Kidney epithelial cell (primary cell): ENCODE measurements around the gene PRTG. TPM values are rescaled to one million over a fixed set of nuclear protein-coding genes. Genes with fewer than 3 reads are reported as not detected.

Source experiments
- DNase-seq: peaks from one replicate; pipeline ENCODE4 v3.0.0-alpha.2; 2010; ENCODE audit warnings: low read depth
- H3K27me3 ChIP-seq: 2 replicates; pipeline ENCODE4 v1.6.0; 2011; ENCODE audit warnings: low read length; ENCODE audit not compliant: control insufficient read depth, insufficient read depth
- H3K36me3 ChIP-seq: 2 replicates; pipeline ENCODE4 v1.5.1; 2011; ENCODE audit warnings: low read length; ENCODE audit not compliant: control insufficient read depth, insufficient read depth
- H3K4me3 ChIP-seq: 2 replicates; pipeline ENCODE4 v1.5.1; 2011; ENCODE audit warnings: low read depth, mild to moderate bottlenecking, control low read depth, low read length
- total RNA-seq: library from RNA; depleted of rRNA; stranded (reverse); fragments of >200 nt; gene quantifications from 2 replicates; pipeline ENCODE4 v1.2.3, GENCODE V29; 2015
- TF ChIP-seq, protein P1 (sequence below): IDR thresholded peaks from 2 replicates; pipeline ENCODE4 v1.5.1; 2011; ENCODE audit warnings: mild to moderate bottlenecking, moderate library complexity, low read length, control low read depth, inconsistent platforms; ENCODE audit not compliant: insufficient read depth, poor library complexity, severe bottlenecking

PRTG gene
- total RNA-seq, 1 donor from 2014 or later: 9.4 TPM

DNA sequence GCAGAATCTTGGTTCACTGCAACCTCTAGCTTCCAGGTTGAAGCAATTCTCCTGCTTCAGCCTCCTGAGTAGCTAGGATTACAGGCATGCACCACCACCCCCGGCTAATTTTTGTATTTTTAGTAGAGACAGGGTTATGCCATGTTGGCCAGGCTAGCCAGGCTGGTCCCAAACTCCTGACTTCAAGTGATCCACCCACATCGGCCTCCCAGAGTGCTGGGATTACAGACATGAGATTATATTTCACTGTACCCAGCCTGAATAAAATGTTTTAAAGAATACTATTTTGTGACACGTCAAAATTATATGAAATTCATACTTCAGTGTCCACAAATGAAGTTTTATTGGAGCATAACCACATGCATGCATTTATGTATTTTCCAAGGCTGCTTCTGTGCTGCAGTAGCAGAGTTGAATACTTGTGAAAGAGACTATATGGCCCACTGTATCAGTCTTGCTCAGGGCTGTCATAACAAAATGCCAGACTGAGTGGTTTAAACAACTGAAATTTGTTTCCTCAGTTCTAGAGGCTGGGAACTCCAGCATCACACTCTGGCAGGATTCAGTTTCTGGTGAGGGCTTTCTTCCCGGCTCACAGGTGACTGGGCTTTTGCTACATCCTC is 77.2 kb downstream of the PRTG start:
- H3K36me3 ChIP-seq: no peaks in the 10 kb centered on the region
- H3K27me3 ChIP-seq: no peaks in the 10 kb centered on the region
- DNase-seq: no peak
- H3K4me3 ChIP-seq: no peak overlapping the region
- TF ChIP-seq, protein P1, sequence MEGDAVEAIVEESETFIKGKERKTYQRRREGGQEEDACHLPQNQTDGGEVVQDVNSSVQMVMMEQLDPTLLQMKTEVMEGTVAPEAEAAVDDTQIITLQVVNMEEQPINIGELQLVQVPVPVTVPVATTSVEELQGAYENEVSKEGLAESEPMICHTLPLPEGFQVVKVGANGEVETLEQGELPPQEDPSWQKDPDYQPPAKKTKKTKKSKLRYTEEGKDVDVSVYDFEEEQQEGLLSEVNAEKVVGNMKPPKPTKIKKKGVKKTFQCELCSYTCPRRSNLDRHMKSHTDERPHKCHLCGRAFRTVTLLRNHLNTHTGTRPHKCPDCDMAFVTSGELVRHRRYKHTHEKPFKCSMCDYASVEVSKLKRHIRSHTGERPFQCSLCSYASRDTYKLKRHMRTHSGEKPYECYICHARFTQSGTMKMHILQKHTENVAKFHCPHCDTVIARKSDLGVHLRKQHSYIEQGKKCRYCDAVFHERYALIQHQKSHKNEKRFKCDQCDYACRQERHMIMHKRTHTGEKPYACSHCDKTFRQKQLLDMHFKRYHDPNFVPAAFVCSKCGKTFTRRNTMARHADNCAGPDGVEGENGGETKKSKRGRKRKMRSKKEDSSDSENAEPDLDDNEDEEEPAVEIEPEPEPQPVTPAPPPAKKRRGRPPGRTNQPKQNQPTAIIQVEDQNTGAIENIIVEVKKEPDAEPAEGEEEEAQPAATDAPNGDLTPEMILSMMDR: no peak

DNA sequence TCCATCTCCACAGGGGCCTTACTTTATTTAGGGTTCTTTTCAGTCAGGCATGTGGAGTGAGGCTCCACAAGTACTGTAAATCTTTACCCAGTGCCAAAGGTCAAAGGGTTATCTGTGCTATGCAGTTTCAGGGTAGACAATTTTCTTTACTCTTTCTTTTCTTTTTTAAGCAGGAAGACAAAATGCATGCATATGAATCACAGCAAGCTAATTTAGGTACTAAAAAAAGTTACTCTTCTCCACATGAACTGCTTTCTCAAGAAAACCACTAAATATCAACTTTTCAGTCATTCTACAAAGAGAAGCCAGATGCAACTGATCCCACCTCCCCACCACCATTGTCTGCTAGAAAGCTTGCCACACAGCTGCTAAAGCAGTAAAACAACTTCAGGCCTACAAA is 81.5 kb downstream of the PRTG start:
- no peaks in the 10 kb centered on the region for H3K27me3 ChIP-seq
- no peaks in the 10 kb centered on the region for H3K36me3 ChIP-seq
- TF ChIP-seq, protein P1: no peak
- no peak overlapping the region for H3K4me3 ChIP-seq
- no peak for DNase-seq

GRCh38 chr15:55660153-55660552 is 82.8 kb downstream of the PRTG start:
- H3K27me3 ChIP-seq: no peaks in the 10 kb centered on the region
- no peak overlapping the region for H3K4me3 ChIP-seq
- no peaks in the 10 kb centered on the region for H3K36me3 ChIP-seq
- no peak for DNase-seq
- TF ChIP-seq, protein P1: no peak

DNA sequence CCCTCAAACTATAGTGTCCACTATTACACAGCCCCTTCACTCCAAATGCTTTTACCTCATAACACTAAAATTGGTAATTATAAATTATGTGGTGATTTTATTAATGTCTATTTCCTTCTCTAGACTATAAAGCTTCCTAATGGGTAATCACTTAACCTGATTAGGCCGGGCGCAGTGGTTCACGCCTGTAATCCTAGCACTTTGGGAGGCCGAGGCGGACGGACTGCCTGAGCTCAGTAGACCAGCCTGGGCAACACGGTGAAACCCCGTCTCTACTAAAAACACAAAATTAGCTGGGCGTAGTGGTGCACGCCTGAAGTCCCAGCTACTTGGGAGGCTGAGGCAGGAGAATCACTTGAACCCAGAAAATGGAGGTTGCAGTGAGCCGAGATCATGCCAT is 83.5 kb downstream of the PRTG start:
- TF ChIP-seq, protein P1: no peak
- no peak for DNase-seq
- Histone ChIP-seq H3K4me3 (no peak overlapping the region), H3K27me3 (no peaks in the 10 kb centered on the region), H3K36me3 (no peaks in the 10 kb centered on the region)

GRCh38 chr15:55658886-55659285 is 84.1 kb downstream of the PRTG start:
- TF ChIP-seq, protein P1: no peak
- no peak for DNase-seq
- Histone ChIP-seq H3K36me3 (no peaks in the 10 kb centered on the region), H3K27me3 (no peaks in the 10 kb centered on the region), H3K4me3 (no peak overlapping the region)

DNA sequence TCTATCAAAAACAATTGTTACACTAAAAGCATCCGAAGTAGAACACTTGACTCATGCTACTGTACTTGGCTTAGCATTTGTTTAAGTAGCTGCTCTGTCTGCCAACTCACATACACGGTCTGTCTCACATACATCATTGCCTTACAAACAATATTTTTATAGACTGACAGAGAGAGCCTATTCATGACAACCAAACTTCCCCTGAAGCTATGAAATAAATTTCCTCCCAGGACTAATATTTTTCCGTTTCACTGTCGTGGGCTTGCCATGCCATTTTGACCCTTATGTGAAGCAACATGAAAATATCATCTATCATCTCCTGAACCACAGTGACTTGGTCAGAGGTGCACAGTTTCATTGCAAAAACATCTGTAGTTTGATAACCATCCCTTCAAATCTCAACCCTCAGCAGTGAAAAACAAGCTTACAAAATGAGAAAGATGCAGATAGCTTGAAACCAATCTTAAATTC is 88.4 kb downstream of the PRTG start:
- no peak overlapping the region for H3K4me3 ChIP-seq
- TF ChIP-seq, protein P1: no peak
- DNase-seq: no peak
- H3K27me3 ChIP-seq: no peaks in the 10 kb centered on the region
- H3K36me3 ChIP-seq: no peaks in the 10 kb centered on the region
